HG02970 (cell line): ENCODE data around the gene PAPPA.

Experiments
- ATAC-seq: cut with Tn5 transposase; IDR thresholded peaks from one replicate; pipeline ENCODE4 v1.9.1; 2021; ENCODE audit warnings: mild to moderate bottlenecking, moderate library complexity, moderate number of reproducible peaks; ENCODE audit not compliant: unreplicated experiment, low FRiP score

The PAPPA gene

GRCh38 chr9:116151199-116151598, 2.4 kb upstream of the PAPPA start:
- ATAC-seq = no peak

- ATAC-seq = no peak
Measured at GRCh38 chr9:116151966-116152381, 1.6 kb upstream of the PAPPA start.

- ATAC-seq = no peak
Measured at GRCh38 chr9:116152390-116152789, 1.2 kb upstream of the PAPPA start.

GRCh38 chr9:116152941-116153764, 438 bp upstream of the PAPPA start:
- no peak for ATAC-seq

- ATAC-seq = no peak
Measured at GRCh38 chr9:116154334-116154975, 864 bp downstream of the PAPPA start.

GRCh38 chr9:116154976-116155697, 1.5 kb downstream of the PAPPA start:
- ATAC-seq = no peak

- no peak for ATAC-seq
Measured at GRCh38 chr9:116155698-116156039, 2.1 kb downstream of the PAPPA start.

GRCh38 chr9:116156621-116157314, 3.2 kb downstream of the PAPPA start:
- ATAC-seq = no peak

- ATAC-seq = no peak
Measured at GRCh38 chr9:116157436-116158138, 4.0 kb downstream of the PAPPA start.

- no peak for ATAC-seq
Measured at GRCh38 chr9:116160676-116161571, 7.3 kb downstream of the PAPPA start.

GRCh38 chr9:116162241-116162781, 8.7 kb downstream of the PAPPA start:
- ATAC-seq = no peak

- no peak for ATAC-seq
Measured at GRCh38 chr9:116163293-116164055, 9.9 kb downstream of the PAPPA start.

- ATAC-seq = no peak
Measured at GRCh38 chr9:116165912-116166311, 12.3 kb downstream of the PAPPA start.

GRCh38 chr9:116166713-116167112, 13.1 kb downstream of the PAPPA start:
- ATAC-seq = no peak

- ATAC-seq = no peak
Measured at GRCh38 chr9:116168231-116168630, 14.6 kb downstream of the PAPPA start.

- ATAC-seq = no peak
Measured at GRCh38 chr9:116172216-116172615, 18.6 kb downstream of the PAPPA start.

GRCh38 chr9:116174347-116174746, 20.8 kb downstream of the PAPPA start:
- ATAC-seq = no peak

GRCh38 chr9:116175614-116176013, 22.0 kb downstream of the PAPPA start:
- ATAC-seq = no peak
